ENCODE data around the gene NCF1. TPM values are rescaled to one million over a fixed set of nuclear protein-coding genes. Genes with fewer than 3 reads are reported as not detected.
"Not testable (repeated sequence)": the region's sequence is repeated elsewhere in the genome, so short reads cannot be mapped to it uniquely, and the experiment has no call there.

NCF1 gene
- total RNA-seq, 1 donor = 23.0 TPM

GRCh38 chr7:74770062-74770461 is 3.7 kb upstream of the NCF1 start:
- H3K9me3 ChIP-seq (ENCODE audit: low read depth, low read length); H3K4me1 ChIP-seq (ENCODE audit: insufficient read depth, low read length); H3K4me3 ChIP-seq (ENCODE audit: low read length); H3K27me3 ChIP-seq (ENCODE audit: insufficient read depth, low read length): not testable (repeated sequence)

- H3K4me1 ChIP-seq (ENCODE audit: insufficient read depth, low read length); H3K27me3 ChIP-seq (ENCODE audit: insufficient read depth, low read length); H3K9me3 ChIP-seq (ENCODE audit: low read depth, low read length); H3K4me3 ChIP-seq (ENCODE audit: low read length): not testable (repeated sequence)
Measured at GRCh38 chr7:74772093-74772492, 1.7 kb upstream of the NCF1 start.

GRCh38 chr7:74775111-74775510 is 1.3 kb downstream of the NCF1 start:
- H3K27me3 ChIP-seq (ENCODE audit: insufficient read depth, low read length); H3K4me1 ChIP-seq (ENCODE audit: insufficient read depth, low read length); H3K9me3 ChIP-seq (ENCODE audit: low read depth, low read length); H3K4me3 ChIP-seq (ENCODE audit: low read length): not testable (repeated sequence)

DNA sequence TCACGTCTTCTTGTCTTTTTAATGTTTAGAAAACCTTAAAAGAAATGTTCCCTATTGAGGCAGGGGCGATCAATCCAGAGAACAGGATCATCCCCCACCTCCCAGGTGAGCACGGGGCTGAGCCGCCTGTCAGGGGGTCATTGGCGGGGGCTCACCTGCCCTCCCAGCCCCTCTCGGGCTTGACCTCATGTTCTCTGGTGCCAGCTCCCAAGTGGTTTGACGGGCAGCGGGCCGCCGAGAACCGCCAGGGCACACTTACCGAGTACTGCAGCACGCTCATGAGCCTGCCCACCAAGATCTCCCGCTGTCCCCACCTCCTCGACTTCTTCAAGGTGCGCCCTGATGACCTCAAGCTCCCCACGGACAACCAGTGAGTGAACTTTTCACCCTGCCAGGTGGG is 5.2 kb downstream of the NCF1 start:
- not testable (repeated sequence) for H3K4me1 ChIP-seq (ENCODE audit: insufficient read depth, low read length); H3K4me3 ChIP-seq (ENCODE audit: low read length); H3K9me3 ChIP-seq (ENCODE audit: low read depth, low read length); H3K27me3 ChIP-seq (ENCODE audit: insufficient read depth, low read length)

GRCh38 chr7:74781746-74782145 is 7.9 kb downstream of the NCF1 start:
- H3K27me3 ChIP-seq (ENCODE audit: insufficient read depth, low read length); H3K4me3 ChIP-seq (ENCODE audit: low read length); H3K4me1 ChIP-seq (ENCODE audit: insufficient read depth, low read length); H3K9me3 ChIP-seq (ENCODE audit: low read depth, low read length): not testable (repeated sequence)

DNA sequence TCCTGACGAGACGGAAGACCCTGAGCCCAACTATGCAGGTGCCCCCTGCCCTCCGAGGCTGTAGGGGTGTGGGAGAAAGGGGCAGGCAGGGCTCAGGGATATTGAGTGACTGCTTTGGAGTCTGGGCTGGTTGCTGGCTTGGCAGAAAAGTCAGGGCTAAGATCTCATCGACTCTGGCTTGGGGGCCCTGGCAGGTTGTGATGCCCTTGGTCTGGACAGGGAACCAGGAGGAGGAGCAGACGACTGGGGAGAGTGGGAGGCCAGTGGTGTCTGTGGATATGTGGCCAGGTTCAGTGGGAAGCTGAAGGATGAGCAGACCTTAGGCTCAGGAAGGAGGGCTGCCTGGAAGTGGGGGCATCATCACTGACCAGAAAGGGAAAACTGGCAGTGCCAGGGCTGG is 9.8 kb downstream of the NCF1 start:
- H3K4me3 ChIP-seq (ENCODE audit: low read length); H3K4me1 ChIP-seq (ENCODE audit: insufficient read depth, low read length); H3K9me3 ChIP-seq (ENCODE audit: low read depth, low read length); H3K27me3 ChIP-seq (ENCODE audit: insufficient read depth, low read length): not testable (repeated sequence)

DNA sequence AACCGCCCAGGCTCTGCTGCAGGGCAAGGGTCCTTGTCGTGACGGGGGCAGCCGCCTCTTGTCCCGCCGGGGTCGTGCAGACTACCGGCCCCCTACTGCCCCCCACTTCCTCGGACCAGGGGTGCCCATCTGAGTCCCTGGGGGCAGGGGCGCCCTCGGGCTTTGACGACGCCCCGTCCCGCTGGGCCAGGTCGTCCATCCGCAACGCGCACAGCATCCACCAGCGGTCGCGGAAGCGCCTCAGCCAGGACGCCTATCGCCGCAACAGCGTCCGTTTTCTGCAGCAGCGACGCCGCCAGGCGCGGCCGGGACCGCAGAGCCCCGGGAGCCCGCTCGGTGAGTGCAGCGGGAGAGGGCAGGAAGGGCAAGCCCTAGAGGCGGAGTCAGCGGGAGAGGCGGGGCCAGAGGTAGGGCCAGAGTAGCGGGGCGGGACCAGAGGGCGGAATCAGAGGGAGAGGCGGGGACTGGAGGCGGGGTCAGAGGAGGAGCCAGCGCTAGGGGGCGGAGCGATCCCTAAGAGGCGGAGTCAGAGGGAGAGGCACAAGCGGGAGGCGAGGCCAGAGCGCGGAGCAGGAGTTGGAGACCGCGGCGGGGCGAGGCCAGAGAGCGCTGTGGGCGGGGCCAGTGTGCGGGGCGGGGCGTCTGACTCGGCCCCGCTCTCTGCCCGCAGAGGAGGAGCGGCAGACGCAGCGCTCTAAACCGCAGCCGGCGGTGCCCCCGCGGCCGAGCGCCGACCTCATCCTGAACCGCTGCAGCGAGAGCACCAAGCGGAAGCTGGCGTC is 14.7 kb downstream of the NCF1 start:
- H3K9me3 ChIP-seq (ENCODE audit: low read depth, low read length); H3K4me3 ChIP-seq (ENCODE audit: low read length); H3K27me3 ChIP-seq (ENCODE audit: insufficient read depth, low read length); H3K4me1 ChIP-seq (ENCODE audit: insufficient read depth, low read length): not testable (repeated sequence)

- H3K4me3 ChIP-seq (ENCODE audit: low read length); H3K27me3 ChIP-seq (ENCODE audit: insufficient read depth, low read length); H3K9me3 ChIP-seq (ENCODE audit: low read depth, low read length); H3K4me1 ChIP-seq (ENCODE audit: insufficient read depth, low read length): not testable (repeated sequence)
Measured at GRCh38 chr7:74789200-74789736, 15.5 kb downstream of the NCF1 start.

GRCh38 chr7:74797848-74798622 is 24.2 kb downstream of the NCF1 start:
- H3K4me1 ChIP-seq (ENCODE audit: insufficient read depth, low read length); H3K27me3 ChIP-seq (ENCODE audit: insufficient read depth, low read length); H3K4me3 ChIP-seq (ENCODE audit: low read length); H3K9me3 ChIP-seq (ENCODE audit: low read depth, low read length): not testable (repeated sequence)

- not testable (repeated sequence) for H3K4me1 ChIP-seq (ENCODE audit: insufficient read depth, low read length); H3K4me3 ChIP-seq (ENCODE audit: low read length); H3K9me3 ChIP-seq (ENCODE audit: low read depth, low read length); H3K27me3 ChIP-seq (ENCODE audit: insufficient read depth, low read length)
Measured at GRCh38 chr7:74798644-74799043, 24.8 kb downstream of the NCF1 start.

- H3K4me3 ChIP-seq (ENCODE audit: low read length); H3K4me1 ChIP-seq (ENCODE audit: insufficient read depth, low read length); H3K9me3 ChIP-seq (ENCODE audit: low read depth, low read length); H3K27me3 ChIP-seq (ENCODE audit: insufficient read depth, low read length): not testable (repeated sequence)
Measured at GRCh38 chr7:74815882-74816281, 42.1 kb downstream of the NCF1 start.

DNA sequence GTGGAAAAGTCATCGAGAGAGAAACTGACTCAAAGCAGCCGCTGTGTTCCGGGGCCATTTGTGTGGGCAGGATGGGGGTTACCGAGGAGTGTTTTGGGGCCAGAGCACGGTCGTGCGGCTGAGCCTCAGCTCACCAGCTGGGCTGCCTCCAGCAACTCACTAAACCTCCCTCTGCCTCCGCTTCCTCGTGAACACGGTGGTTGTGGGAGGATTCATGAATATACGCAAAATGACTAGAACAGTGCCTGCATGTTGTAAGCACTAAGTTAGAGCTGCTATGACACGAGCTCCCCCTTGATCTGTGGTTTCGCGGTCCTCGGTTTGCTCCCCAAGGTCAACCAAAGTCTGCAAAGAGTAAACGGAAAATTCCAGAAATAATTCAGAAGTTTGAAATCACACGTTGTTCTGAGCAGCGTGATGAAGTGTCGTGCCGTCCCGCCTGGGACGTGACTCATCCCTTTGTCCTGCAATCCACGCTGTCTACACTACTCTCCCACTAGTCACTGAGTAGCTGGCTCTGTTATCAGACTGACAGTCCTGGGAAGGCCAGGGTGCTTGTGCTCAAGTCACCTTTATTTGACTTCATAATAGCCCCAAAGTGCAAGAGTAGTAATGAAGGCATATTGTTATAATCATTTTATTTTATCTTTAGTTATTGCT is 46.5 kb downstream of the NCF1 start:
- H3K27me3 ChIP-seq (ENCODE audit: insufficient read depth, low read length); H3K9me3 ChIP-seq (ENCODE audit: low read depth, low read length); H3K4me1 ChIP-seq (ENCODE audit: insufficient read depth, low read length); H3K4me3 ChIP-seq (ENCODE audit: low read length): not testable (repeated sequence)

DNA sequence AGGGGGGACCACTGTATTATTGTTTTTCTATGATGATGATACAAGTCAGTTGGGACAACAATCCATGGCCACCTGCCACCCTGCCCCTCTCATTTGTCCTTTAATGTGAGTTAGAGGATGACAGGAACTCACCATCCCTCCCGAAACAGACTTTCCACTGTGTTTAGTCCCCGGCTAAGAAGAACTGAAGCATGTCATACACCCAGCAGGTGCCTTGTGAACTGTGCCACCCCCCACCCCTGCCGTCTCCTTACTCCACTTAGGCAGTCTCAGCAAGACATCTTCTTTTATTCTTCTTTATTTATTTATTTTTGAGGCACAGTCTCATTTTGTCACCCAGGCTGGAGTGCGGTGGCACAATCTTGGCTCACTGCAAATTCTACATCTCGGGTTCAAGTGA is 47.4 kb downstream of the NCF1 start:
- not testable (repeated sequence) for H3K4me1 ChIP-seq (ENCODE audit: insufficient read depth, low read length); H3K4me3 ChIP-seq (ENCODE audit: low read length); H3K9me3 ChIP-seq (ENCODE audit: low read depth, low read length); H3K27me3 ChIP-seq (ENCODE audit: insufficient read depth, low read length)

- not testable (repeated sequence) for H3K9me3 ChIP-seq (ENCODE audit: low read depth, low read length); H3K4me3 ChIP-seq (ENCODE audit: low read length); H3K4me1 ChIP-seq (ENCODE audit: insufficient read depth, low read length); H3K27me3 ChIP-seq (ENCODE audit: insufficient read depth, low read length)
Measured at GRCh38 chr7:74829959-74830358, 56.1 kb downstream of the NCF1 start.

- not testable (repeated sequence) for H3K27me3 ChIP-seq (ENCODE audit: insufficient read depth, low read length); H3K9me3 ChIP-seq (ENCODE audit: low read depth, low read length); H3K4me3 ChIP-seq (ENCODE audit: low read length); H3K4me1 ChIP-seq (ENCODE audit: insufficient read depth, low read length)
Measured at GRCh38 chr7:74830411-74830810, 56.6 kb downstream of the NCF1 start.
